Gastrocnemius medialis (tissue), 4 donors: ENCODE results near the gene PRSS33. TPM values are rescaled to one million over a fixed set of nuclear protein-coding genes. Genes with fewer than 3 reads are reported as not detected.

Source experiments
- ATAC-seq, 2 donors: fragments of 150-250 bp; one replicate each; pipeline ENCODE4 v1.9.1; 2016
- DNase-seq, 2 donors: peaks; one replicate each; pipeline ENCODE4 v3.0.0-alpha.2; 2019
- H3K27ac ChIP-seq, 4 donors: fragments of 200-600 bp; sonication (generic); 1 replicate in 1 of 4; 2 replicates in 3 of 4; pipeline ENCODE4 v1.5.1; 2016 to 2018; ENCODE audit warnings: mild to moderate bottlenecking in 2 of 4, moderate library complexity in 1 of 4
- H3K27me3 ChIP-seq, 3 donors: fragments of 200-600 bp; sonication (generic) in 2 of 3; 1 replicate in 1 of 3; 2 replicates in 2 of 3; pipeline versions ENCODE4 v1.5.1 to v1.6.0; 2016 to 2019; ENCODE audit warnings: mild to moderate bottlenecking in 1 of 3, moderate library complexity in 1 of 3
- H3K36me3 ChIP-seq, 2 donors: fragments of 200-600 bp; sonication (generic) in 1 of 2; one replicate each; pipeline ENCODE4 v1.5.1; 2017 to 2018
- H3K4me1 ChIP-seq, 2 donors: fragments of 200-600 bp; sonication (generic) in 1 of 2; one replicate each; pipeline ENCODE4 v1.5.1; 2016 to 2017; ENCODE audit warnings: mild to moderate bottlenecking in 2 of 2
- H3K4me3 ChIP-seq, 4 donors: fragments of 200-600 bp; sonication (generic) in 3 of 4; 1 replicate in 1 of 4; 2 replicates in 3 of 4; pipeline ENCODE4 v1.5.1; 2016 to 2019; ENCODE audit warnings: mild to moderate bottlenecking in 2 of 4
- H3K9me3 ChIP-seq, 3 donors: fragments of 200-600 bp; sonication (generic) in 2 of 3; 1 replicate in 1 of 3; 2 replicates in 2 of 3; pipeline ENCODE4 v1.5.1; 2016 to 2019
- POLR2A ChIP-seq, 2 donors: fragments of 450-650 bp; IDR thresholded peaks; one replicate each; pipeline ENCODE4 v1.6.1; 2017; ENCODE audit warnings: antibody characterized with exemption in 2 of 2, mild to moderate bottlenecking in 2 of 2, moderate library complexity in 2 of 2
- in situ Hi-C, 4 donors: fragments of 200-750 bp; cut with MboI; loops; one replicate each; pipeline versions ENCODE4 v1.15.0 to v1.8.0; 2017; ENCODE audit warnings: low sequenced_read_pairs in 4 of 4
- intact Hi-C: fragments of 100-400 bp; cut with DNase I; formaldehyde crosslinking; loops from one replicate; pipeline ENCODE4 v1.15.1; 2023; ENCODE audit warnings: low total_unique reads
- total RNA-seq, 4 donors: library from RNA; depleted of rRNA; stranded (reverse); fragments of >200 nt; gene quantifications; one replicate each; pipeline versions ENCODE4 v1.1.0 to v1.2.3, GENCODE V29; 2016
- TF ChIP-seq, protein P1 (sequence below), 5 experiments: fragments of 450-650 bp in 3 of 5; fragments of 200-600 bp in 2 of 5; sonication (generic) in 2 of 5; IDR thresholded peaks in 4 of 5; conservative IDR thresholded peaks in 1 of 5; 1 replicate in 4 of 5; 2 replicates in 1 of 5; pipeline ENCODE4 v1.5.1; 2016 to 2019; ENCODE audit warnings: antibody characterized with exemption in 5 of 5, mild to moderate bottlenecking in 3 of 5, moderate library complexity in 3 of 5

The PRSS33 gene
- total RNA-seq, 4 donors from 2014 or later = not detected

DNA sequence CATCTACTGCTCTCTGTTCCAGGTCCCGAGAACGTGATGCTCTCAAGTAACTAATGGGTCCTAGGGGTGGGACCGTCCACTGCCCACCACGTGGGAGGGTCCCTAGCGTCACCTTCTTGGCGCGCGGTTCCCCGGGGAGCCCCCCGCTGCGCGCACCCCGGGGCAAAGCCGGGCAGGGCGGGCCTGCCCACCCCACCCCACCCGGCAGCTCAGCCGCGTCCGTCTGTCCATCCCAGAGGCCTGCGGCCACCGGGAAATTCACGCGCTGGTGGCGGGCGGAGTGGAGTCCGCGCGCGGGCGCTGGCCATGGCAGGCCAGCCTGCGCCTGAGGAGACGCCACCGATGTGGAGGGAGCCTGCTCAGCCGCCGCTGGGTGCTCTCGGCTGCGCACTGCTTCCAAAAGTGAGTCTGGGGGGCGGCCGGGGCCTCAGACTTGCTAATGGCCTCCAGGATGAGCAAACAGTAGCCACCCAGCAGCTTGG lies 11.4 kb upstream of the PRSS33 start:
- in situ Hi-C loops (no loop called here), intact Hi-C loops (no loop called here)
- no peak overlapping the region for H3K27ac ChIP-seq
- TF ChIP-seq POLR2A (IDR thresholded peaks at IDR 0.05) = no peak
- TF ChIP-seq, protein P1, sequence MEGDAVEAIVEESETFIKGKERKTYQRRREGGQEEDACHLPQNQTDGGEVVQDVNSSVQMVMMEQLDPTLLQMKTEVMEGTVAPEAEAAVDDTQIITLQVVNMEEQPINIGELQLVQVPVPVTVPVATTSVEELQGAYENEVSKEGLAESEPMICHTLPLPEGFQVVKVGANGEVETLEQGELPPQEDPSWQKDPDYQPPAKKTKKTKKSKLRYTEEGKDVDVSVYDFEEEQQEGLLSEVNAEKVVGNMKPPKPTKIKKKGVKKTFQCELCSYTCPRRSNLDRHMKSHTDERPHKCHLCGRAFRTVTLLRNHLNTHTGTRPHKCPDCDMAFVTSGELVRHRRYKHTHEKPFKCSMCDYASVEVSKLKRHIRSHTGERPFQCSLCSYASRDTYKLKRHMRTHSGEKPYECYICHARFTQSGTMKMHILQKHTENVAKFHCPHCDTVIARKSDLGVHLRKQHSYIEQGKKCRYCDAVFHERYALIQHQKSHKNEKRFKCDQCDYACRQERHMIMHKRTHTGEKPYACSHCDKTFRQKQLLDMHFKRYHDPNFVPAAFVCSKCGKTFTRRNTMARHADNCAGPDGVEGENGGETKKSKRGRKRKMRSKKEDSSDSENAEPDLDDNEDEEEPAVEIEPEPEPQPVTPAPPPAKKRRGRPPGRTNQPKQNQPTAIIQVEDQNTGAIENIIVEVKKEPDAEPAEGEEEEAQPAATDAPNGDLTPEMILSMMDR (IDR thresholded peaks at IDR 0.05 in 4 of 5, conservative IDR thresholded peaks at IDR 0.05 in 1 of 5) = no peak
- DNase-seq = no peak
- peaks cover 0 to 12% (median 8%) of the 10 kb centered on the region in 3 donors for H3K27me3 ChIP-seq
- no peak for ATAC-seq
- H3K9me3 ChIP-seq = peaks cover 0 to 6% (median 2%) of the 10 kb centered on the region in 3 donors
- H3K4me3 ChIP-seq = no peak overlapping the region
- no peaks in the 10 kb centered on the region for H3K4me1 ChIP-seq
- H3K36me3 ChIP-seq = no peaks in the 10 kb centered on the region

DNA sequence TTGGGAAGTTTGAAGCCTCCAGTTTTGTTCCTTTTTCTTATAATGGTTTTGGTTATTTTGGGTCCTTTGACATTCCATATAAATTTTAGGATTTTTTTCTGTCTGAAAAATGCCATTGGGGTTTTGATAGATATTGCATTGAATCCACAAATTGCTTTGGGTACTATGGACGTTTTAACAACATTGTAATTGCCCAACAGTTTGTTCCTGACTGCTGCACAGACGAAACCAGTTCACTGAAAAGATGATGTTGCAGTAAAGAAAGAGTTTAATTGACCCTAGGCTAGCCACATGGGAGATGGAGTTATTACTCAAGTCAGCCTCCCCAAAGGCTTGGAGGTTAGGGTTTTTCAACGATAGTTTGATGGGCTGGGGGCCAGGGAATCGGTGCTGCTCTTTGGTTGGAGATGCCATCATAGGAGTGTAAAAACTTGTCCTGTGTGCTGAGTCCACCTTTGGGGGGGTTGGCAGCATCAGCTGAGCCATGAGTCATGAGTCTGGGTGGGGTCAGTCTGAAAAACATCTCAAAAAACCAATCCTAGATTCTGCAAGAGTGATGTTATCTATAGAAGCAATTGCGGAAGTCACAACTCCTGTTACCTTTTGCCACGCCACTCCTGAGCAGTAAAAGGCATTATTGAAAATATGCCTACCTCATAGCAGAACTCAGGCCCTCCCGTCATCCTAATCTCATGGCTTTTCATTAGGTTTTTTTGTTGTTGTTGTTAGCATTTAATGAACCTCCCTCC lies 8.2 kb upstream of the PRSS33 start:
- Histone ChIP-seq H3K4me1 (no peaks in the 10 kb centered on the region), H3K4me3 (no peak overlapping the region), H3K9me3 (no peaks in the 10 kb centered on the region), H3K27me3 (peaks cover 4 to 29% (median 23%) of the 10 kb centered on the region in 3 donors), H3K36me3 (no peaks in the 10 kb centered on the region), H3K27ac (no peak overlapping the region)
- intact Hi-C loops (no loop called here), in situ Hi-C loops (no loop called here)
- DNase-seq = no peak
- no peak for TF ChIP-seq POLR2A (IDR thresholded peaks at IDR 0.05)
- TF ChIP-seq, protein P1 (IDR thresholded peaks at IDR 0.05 in 4 of 5, conservative IDR thresholded peaks at IDR 0.05 in 1 of 5) = no peak
- no peak for ATAC-seq

DNA sequence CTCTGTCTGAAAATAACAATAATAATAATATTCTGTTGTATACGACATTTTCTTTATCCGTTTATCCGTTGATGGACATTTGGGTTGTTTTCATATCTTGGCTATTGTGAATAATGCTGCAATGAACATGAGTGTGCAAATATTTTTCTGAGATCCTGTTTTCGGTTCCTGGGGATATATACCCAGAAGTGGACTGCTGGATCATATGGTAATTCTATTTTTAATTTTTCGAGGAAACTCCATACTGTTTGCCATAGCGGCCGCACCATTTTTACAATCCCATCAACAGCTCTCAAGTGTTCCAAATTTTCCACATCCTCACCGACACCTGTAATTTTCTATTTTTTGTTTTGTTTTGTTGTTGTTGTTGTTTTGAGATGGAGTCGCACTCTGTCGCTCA lies 5.6 kb upstream of the PRSS33 start:
- no peak for ATAC-seq
- H3K27me3 ChIP-seq = peaks cover 22 to 41% (median 37%) of the 10 kb centered on the region in 3 donors
- no peak overlapping the region for H3K27ac ChIP-seq
- H3K9me3 ChIP-seq = no peaks in the 10 kb centered on the region
- intact Hi-C loops = no loop called here
- no peak for TF ChIP-seq POLR2A (IDR thresholded peaks at IDR 0.05)
- no peaks in the 10 kb centered on the region for H3K36me3 ChIP-seq
- no peak for DNase-seq
- no peaks in the 10 kb centered on the region for H3K4me1 ChIP-seq
- no peak overlapping the region for H3K4me3 ChIP-seq
- in situ Hi-C loops = no loop called here

DNA sequence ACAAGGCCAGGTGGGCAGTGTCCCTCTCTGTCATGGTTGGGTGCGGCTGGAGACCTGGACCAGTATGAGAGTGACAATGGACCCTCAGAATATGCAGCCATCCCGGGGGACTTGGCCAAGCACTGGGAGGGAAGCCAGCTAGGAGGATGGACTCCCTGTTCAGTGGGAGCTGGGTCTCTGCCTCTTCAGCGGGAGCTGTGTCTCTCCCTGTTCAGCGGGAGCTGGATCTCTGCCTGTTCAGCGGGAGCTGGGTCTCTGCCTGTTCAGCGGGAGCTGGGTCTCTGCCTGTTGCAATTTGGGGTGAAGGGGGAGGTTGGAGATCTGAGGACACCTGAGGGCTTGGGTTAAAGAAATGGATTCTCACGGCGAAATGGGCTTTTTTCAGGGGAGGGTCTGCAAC lies 3.8 kb upstream of the PRSS33 start:
- Histone ChIP-seq H3K27ac (no peak overlapping the region), H3K9me3 (no peaks in the 10 kb centered on the region), H3K27me3 (peaks cover 34 to 52% (median 45%) of the 10 kb centered on the region in 3 donors), H3K4me3 (no peak overlapping the region), H3K36me3 (no peaks in the 10 kb centered on the region), H3K4me1 (no peaks in the 10 kb centered on the region)
- ATAC-seq (no peak), DNase-seq (no peak)
- intact Hi-C loops = no loop called here
- in situ Hi-C loops = no loop called here
- TF ChIP-seq POLR2A (IDR thresholded peaks at IDR 0.05) = no peak
- TF ChIP-seq, protein P1 (IDR thresholded peaks at IDR 0.05 in 4 of 5, conservative IDR thresholded peaks at IDR 0.05 in 1 of 5) = no peak

DNA sequence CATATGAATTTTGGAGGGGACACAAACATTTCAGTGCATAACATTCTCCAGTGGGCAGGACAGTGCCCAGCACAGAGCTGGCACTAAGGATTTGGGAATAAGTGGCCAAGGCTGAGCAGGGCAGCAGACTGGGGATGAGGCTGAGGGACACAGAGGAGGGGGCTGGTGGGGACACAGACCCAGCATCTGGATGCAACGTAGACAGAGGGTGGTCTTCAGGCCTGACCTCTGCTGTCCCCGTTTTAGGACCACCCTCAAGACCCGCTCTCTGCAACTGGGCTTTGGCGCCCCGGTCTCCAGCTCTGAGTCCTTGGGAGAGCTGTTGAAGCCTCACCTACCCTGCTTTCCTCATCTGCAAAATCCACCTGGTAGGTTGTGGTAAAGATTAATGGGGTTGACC lies 3.3 kb upstream of the PRSS33 start:
- Histone ChIP-seq H3K4me3 (no peak overlapping the region), H3K36me3 (no peaks in the 10 kb centered on the region), H3K27me3 (peaks cover 39 to 58% (median 51%) of the 10 kb centered on the region in 3 donors), H3K9me3 (no peaks in the 10 kb centered on the region), H3K27ac (no peak overlapping the region), H3K4me1 (no peaks in the 10 kb centered on the region)
- intact Hi-C loops = no loop called here
- no peak for TF ChIP-seq POLR2A (IDR thresholded peaks at IDR 0.05)
- TF ChIP-seq, protein P1 (IDR thresholded peaks at IDR 0.05 in 4 of 5, conservative IDR thresholded peaks at IDR 0.05 in 1 of 5) = no peak
- DNase-seq (no peak), ATAC-seq (no peak)
- in situ Hi-C loops = no loop called here
